Upper lobe of left lung (tissue), 4 donors: ENCODE measurements around the gene ATP11A.

ENCODE experiments used
- CTCF ChIP-seq, 6 experiments: fragments of 450-650 bp in 4 of 6; fragments of 200-600 bp in 2 of 6; sonication (generic) in 2 of 6; IDR thresholded peaks; one replicate each; pipeline ENCODE4 v1.5.1; 2016 to 2019; ENCODE audit warnings: antibody characterized with exemption in 6 of 6
- POLR2A ChIP-seq, 4 donors: fragments of 450-650 bp; IDR thresholded peaks; one replicate each; pipeline ENCODE4 v1.5.1; 2016 to 2017; ENCODE audit warnings: antibody characterized with exemption in 4 of 4, mild to moderate bottlenecking in 2 of 4
- POLR2AphosphoS5 ChIP-seq, 2 donors: sonication (generic); formaldehyde crosslinking; IDR thresholded peaks; one replicate each; pipeline ENCODE4 v1.5.1; 2017; ENCODE audit warnings: antibody characterized with exemption in 2 of 2

GRCh38 chr13:112738606-112739005 lies 48.8 kb downstream of the ATP11A start:
- TF ChIP-seq CTCF (IDR thresholded peaks at IDR 0.05) (no peak), POLR2AphosphoS5 (IDR thresholded peaks at IDR 0.05) (no peak), POLR2A (IDR thresholded peaks at IDR 0.05) (no peak)
